A673 (cell line): ENCODE data around the gene LAMP5.

Experiments
- CTCF ChIP-seq: fragments of 300-800, 200-600 bp; sonication (generic); conservative IDR thresholded peaks from 2 replicates; pipeline ENCODE4 v1.5.1; 2017; ENCODE audit warnings: low read depth, mild to moderate bottlenecking, antibody characterized with exemption, low read length, moderate library complexity, mixed read lengths
- EZH2 ChIP-seq: fragments of 200-600 bp; sonication (generic); IDR thresholded peaks from 2 replicates; pipeline ENCODE4 v1.6.1; 2017; ENCODE audit warnings: borderline replicate concordance, low read depth, mild to moderate bottlenecking, mixed read lengths, antibody characterized with exemption, low read length; ENCODE audit not compliant: poor library complexity, severe bottlenecking

DNA sequence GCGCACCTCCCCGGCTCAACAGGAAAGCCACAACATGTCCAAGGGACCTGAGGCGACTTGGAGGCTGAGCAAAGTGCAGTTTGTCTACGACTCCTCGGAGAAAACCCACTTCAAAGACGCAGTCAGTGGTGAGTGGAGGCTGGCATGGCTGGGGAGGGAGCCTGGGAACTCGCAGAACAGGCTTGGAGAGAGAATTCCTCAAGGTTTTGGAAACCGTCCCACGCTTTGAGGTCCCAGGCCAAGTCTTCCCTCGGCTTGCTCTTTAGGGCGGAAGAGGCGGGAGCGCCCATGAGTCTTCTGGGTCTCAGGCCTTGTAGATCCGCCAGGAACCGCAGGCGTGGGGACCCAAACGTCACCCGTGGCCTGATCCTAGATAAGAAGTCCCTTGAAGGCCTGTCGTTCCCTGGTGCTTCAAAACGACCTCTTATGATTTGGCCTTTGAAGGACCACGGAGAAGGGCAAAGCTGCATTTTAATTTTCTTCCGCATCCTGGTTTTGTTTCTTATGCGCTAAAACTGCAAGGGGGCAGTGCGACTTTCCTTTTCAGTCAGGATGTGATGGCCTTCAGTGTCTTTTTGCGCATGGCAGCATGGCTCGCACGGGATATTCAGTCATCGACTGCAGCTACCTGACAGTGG is 2.0 kb downstream of the LAMP5 start:
- TF ChIP-seq CTCF (no peak), EZH2 (no peak)
